NCI-H748 (cell line): ENCODE results near the gene INTS15.

Experiments
- DNase-seq: peaks from one replicate; lab custom pipeline; 2025; ENCODE audit not compliant: unreplicated experiment; lab: John Stamatoyannopoulos, UW

The INTS15 gene

GRCh38 chr7:6642239-6642839 is 52.5 kb downstream of the INTS15 start:
- no peak for DNase-seq

- no peak for DNase-seq
These were observed 53.2 kb downstream of the INTS15 start for GRCh38 chr7:6642861-6643640.

- no peak for DNase-seq
These were observed 54.2 kb downstream of the INTS15 start for GRCh38 chr7:6643915-6644625.

- no peak for DNase-seq
These were observed 54.9 kb downstream of the INTS15 start for GRCh38 chr7:6644728-6645127.

- DNase-seq, result no peak
These were observed 56.6 kb downstream of the INTS15 start for GRCh38 chr7:6646465-6646864.

GRCh38 chr7:6647080-6647479 is 57.3 kb downstream of the INTS15 start:
- DNase-seq, result no peak

- no peak for DNase-seq
These were observed 57.7 kb downstream of the INTS15 start for GRCh38 chr7:6647541-6647940.

GRCh38 chr7:6648066-6648814 is 58.4 kb downstream of the INTS15 start:
- no peak for DNase-seq

GRCh38 chr7:6648815-6649104 is 58.9 kb downstream of the INTS15 start:
- no peak for DNase-seq

GRCh38 chr7:6649241-6649961 is 59.6 kb downstream of the INTS15 start:
- no peak for DNase-seq

- no peak for DNase-seq
These were observed 60.3 kb downstream of the INTS15 start for GRCh38 chr7:6650086-6650485.

- no peak for DNase-seq
These were observed 60.7 kb downstream of the INTS15 start for GRCh38 chr7:6650521-6651011.

GRCh38 chr7:6651851-6652445 is 62.1 kb downstream of the INTS15 start:
- DNase-seq, result no peak

- no peak for DNase-seq
These were observed 62.7 kb downstream of the INTS15 start for GRCh38 chr7:6652446-6653011.

- DNase-seq, result no peak
These were observed 63.5 kb downstream of the INTS15 start for GRCh38 chr7:6653071-6654003.

GRCh38 chr7:6654113-6654841 is 64.5 kb downstream of the INTS15 start:
- DNase-seq, result no peak

- no peak for DNase-seq
These were observed 65.2 kb downstream of the INTS15 start for GRCh38 chr7:6654842-6655610.
